Measurements from ENCODE around the gene SYT7. TPM values are rescaled to one million over a fixed set of nuclear protein-coding genes. Genes with fewer than 3 reads are reported as not detected.
"Not testable (repeated sequence)": the region's sequence is repeated elsewhere in the genome, so short reads cannot be mapped to it uniquely, and the experiment has no call there.

The SYT7 gene
- 10 to 100 TPM; 18.6 to 24.1 TPM for total RNA-seq
- long read RNA-seq, partial matches to known transcripts, result 1 of 14 reads
- long read RNA-seq, other reads (novel, unspliced or antisense), result 13 of 14 reads

- DNase-seq (peak; percentile 92 to 95), ATAC-seq (peak; percentile 83)
- intact Hi-C loops (cut with DNase I, micrococcal nuclease), result no loop called here
These were observed at the start of gene SYT7 for GRCh38 chr11:61581030-61581928. SYT7 (minus strand) TSS chr11:61581076; CDS start chr11:61580820, 256 bp downstream.

- no peak for DNase-seq
- ATAC-seq, result no peak
- intact Hi-C loops (cut with DNase I, micrococcal nuclease), result loop anchor here (10.0 kb wide), 2 partner anchors 155 to 185 kb away; no protein-coding TSS in a partner anchor
These were observed 49.2 kb upstream of the SYT7 start for GRCh38 chr11:61630089-61630488.

GRCh38 chr11:61629082-61629833 is 48.4 kb upstream of the SYT7 start:
- DNase-seq, result no peak
- intact Hi-C loops (cut with DNase I, micrococcal nuclease), result no loop called here
- ATAC-seq, result no peak

GRCh38 chr11:61628662-61628970 is 47.7 kb upstream of the SYT7 start:
- no peak for DNase-seq
- intact Hi-C loops (cut with DNase I, micrococcal nuclease), result no loop called here
- no peak for ATAC-seq

GRCh38 chr11:61627850-61628661 is 47.2 kb upstream of the SYT7 start:
- ATAC-seq, result peak; percentile 74
- peak; percentile 55 to 72 for DNase-seq
- intact Hi-C loops (cut with DNase I, micrococcal nuclease), result no loop called here

- DNase-seq (peak; percentile 77 to 84), ATAC-seq (peak; percentile 95)
- intact Hi-C loops (cut with DNase I, micrococcal nuclease), result no loop called here
These were observed 45.9 kb upstream of the SYT7 start for GRCh38 chr11:61626580-61627380.

GRCh38 chr11:61625525-61625924 is 44.6 kb upstream of the SYT7 start:
- intact Hi-C loops (cut with DNase I, micrococcal nuclease), result no loop called here

GRCh38 chr11:61621917-61622585 is 41.2 kb upstream of the SYT7 start:
- ATAC-seq (no peak), DNase-seq (no peak)
- intact Hi-C loops (cut with DNase I, micrococcal nuclease), result no loop called here

More at GRCh38 chr11:61625525-61625924, 44.6 kb upstream of the SYT7 start:
- DNase-seq, result no peak
- no peak for ATAC-seq

GRCh38 chr11:61619471-61620226 is 38.8 kb upstream of the SYT7 start:
- DNase-seq, result no peak
- intact Hi-C loops (cut with DNase I, micrococcal nuclease), result no loop called here
- ATAC-seq, result no peak

- intact Hi-C loops (cut with DNase I, micrococcal nuclease), result no loop called here
- no peak for ATAC-seq
- no peak for DNase-seq
These were observed 38.1 kb upstream of the SYT7 start for GRCh38 chr11:61618978-61619377.

GRCh38 chr11:61617515-61617914 is 36.6 kb upstream of the SYT7 start:
- ATAC-seq (no peak), DNase-seq (no peak)
- intact Hi-C loops (cut with DNase I, micrococcal nuclease), result no loop called here

- DNase-seq (no peak), ATAC-seq (no peak)
- intact Hi-C loops (cut with DNase I, micrococcal nuclease), result no loop called here
These were observed 35.6 kb upstream of the SYT7 start for GRCh38 chr11:61616434-61616833.

- intact Hi-C loops (cut with DNase I, micrococcal nuclease); ATAC-seq; DNase-seq: not testable (repeated sequence)
These were observed 33.9 kb upstream of the SYT7 start for GRCh38 chr11:61614782-61615181.

- ATAC-seq, result no peak
- no peak for DNase-seq
- intact Hi-C loops (cut with DNase I, micrococcal nuclease), result no loop called here
These were observed 33.0 kb upstream of the SYT7 start for GRCh38 chr11:61613870-61614269.

GRCh38 chr11:61613051-61613450 is 32.2 kb upstream of the SYT7 start:
- intact Hi-C loops (cut with DNase I, micrococcal nuclease), result no loop called here
- DNase-seq (no peak), ATAC-seq (no peak)

- ATAC-seq (no peak), DNase-seq (no peak)
- intact Hi-C loops (cut with DNase I, micrococcal nuclease), result no loop called here
These were observed 30.4 kb upstream of the SYT7 start for GRCh38 chr11:61611309-61611708.

GRCh38 chr11:61610905-61611304 is 30.0 kb upstream of the SYT7 start:
- ATAC-seq (no peak), DNase-seq (no peak)
- intact Hi-C loops (cut with DNase I, micrococcal nuclease), result no loop called here

All from left colon (tissue), 2 donors.